HG02973 (cell line): ENCODE data around the gene VSIG2.

Experiments
- ATAC-seq: cut with Tn5 transposase; IDR thresholded peaks from one replicate; pipeline ENCODE4 v1.9.1; 2021; ENCODE audit warnings: moderate library complexity; ENCODE audit not compliant: unreplicated experiment

The VSIG2 gene

DNA sequence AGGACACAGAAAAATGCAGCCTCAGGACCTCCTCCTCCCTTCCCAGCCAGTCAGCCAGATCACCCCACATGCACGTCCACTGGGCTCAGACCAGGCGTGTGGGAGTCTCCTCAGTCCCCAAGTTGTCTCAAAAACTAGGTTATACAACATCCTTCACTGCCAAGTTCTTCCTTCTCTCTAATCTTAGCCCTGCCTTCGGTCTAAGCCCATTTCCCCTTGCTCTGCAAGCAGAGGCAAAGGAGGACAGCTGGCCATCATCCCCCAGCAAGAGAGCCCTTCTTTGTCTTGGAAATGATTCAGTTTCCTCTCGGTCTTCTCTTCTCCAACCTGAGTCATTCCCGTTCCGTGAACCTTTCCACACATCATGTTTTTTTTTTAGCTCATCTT, 26.3 kb downstream of the VSIG2 start:
- ATAC-seq: no peak

DNA sequence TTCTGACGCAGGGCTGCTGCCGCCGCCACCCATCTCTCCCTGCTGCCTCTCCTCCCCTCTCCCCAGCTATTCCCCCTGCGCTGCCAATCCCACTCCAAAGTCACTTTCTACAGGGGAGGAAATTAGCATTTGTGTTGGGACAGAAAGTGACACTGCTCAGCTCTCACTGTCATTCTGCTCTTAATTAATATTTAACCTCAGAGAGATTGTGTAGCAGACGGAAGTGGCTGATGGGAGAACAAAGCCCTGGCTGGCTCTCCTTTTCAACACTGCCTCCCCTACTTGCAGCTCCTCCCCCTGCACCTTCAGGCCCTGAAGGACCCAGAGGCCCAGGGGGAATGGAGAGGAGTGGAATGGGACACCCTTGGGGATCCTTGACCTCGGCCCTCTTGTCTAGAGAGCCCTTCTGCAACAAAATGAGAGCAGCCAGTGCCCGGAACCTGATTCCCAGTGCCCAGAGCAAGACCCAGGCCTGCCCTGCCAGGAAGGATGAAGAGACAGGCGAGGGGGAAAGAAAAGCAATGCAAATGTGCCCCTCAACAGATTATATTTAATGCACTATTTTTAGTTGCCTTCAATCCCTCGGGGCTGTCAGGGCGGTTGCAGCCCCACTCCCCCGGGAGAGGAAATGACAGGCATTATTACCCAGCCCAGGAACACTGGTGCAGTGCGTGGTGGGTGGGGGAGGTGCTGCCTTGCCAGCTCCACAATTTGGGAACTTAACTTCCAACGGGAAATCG, 26.9 kb downstream of the VSIG2 start:
- ATAC-seq: peak; percentile 86

DNA sequence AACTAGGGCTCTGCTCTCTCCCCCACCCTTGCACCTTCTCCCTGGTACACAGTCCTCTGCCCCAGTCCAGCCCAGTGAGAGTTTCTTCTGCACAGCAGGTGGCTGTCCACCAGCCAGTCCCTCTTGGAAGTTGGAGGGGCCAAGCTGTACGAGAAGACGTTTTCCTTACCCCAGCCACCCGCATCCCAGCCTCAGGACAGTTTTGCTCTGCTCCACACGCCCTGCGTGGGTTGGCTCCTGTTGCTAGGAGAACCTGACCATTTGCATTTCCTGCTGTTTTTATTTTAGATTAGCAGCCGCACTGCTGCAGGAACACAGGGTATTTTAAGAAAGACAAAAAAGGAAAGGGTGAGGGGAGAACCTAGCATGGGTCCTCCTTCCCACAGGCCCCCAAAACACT, 29.9 kb downstream of the VSIG2 start:
- no peak for ATAC-seq

DNA sequence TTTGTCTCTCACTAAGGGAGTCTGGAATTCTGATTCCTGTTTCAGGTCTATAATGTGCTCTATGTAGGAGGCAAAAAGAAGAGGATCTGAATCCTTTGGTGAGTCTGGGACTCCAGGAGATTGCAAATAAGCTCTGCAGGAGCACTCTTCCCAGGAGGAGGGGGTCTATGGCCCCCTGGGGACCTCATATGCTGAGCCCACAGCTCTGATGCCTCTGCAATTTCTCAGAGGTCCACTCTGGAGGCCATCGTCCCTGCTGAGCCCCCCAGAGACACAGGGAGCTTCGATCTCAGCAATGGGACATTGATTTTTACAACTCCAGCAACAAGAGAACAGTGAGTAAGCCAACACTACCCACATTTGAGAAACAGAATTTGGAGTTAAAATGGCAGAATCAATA, 32.5 kb downstream of the VSIG2 start:
- no peak for ATAC-seq

DNA sequence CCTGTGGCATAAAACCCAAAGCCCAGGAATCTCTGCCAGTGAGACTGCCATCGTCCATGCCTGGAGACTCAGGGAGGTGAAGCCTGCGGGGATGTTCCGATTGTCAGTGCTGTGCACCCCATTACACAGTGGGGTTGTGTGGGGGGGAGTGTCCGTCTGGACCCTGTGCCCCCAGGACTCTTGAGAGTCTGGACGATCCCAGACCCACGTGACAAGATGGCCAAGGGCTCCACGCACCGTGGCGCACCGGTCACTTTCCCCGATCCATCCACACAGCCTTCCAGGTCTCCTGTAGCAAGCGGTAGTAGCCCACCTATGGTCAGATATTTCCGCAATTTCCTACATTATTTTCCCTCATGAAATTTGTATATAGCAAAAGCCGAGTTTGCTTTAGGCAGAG, 33.3 kb downstream of the VSIG2 start:
- no peak for ATAC-seq

DNA sequence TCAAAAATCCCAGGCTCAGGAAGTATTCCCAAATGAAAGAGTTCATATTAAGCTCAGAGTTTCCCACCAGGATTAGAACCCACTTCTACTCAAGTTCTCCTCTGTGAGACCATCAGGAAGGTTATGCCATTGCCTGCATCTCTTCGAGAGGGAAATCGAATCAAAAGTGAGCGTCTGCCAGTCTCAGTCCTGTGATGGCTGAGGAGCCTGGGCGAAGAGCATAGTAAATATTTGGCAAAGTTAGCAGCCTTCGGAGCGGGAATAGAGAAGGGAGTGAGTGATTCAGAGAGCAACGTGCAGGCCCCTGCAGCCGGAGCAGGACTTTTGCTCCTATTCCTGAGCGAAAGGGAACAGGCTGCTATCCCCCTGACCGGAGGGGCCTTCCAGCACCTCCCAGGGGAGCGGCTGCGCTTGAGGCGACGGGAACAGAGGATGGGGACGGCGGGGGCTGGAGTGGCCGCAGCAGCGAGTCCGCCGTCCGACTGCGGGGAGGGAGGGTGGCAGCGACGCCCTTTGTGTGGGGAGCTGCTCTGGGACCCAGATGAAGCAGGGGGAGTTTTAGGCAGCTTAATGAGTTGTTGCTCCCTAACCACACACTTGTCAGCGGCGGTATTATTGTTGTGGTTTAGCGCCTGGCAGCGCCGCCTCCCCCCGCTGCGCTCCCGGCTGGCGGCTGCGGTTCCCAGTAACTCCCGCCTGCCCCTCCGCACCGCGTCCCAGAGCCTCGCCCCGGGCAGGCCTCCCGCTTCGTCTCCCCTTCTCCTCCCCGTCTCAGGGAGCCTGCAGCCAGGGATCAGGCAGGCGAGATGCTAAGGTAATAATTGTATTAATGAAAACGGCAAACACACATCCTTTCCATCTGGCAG, 34.0 kb downstream of the VSIG2 start:
- ATAC-seq: no peak

DNA sequence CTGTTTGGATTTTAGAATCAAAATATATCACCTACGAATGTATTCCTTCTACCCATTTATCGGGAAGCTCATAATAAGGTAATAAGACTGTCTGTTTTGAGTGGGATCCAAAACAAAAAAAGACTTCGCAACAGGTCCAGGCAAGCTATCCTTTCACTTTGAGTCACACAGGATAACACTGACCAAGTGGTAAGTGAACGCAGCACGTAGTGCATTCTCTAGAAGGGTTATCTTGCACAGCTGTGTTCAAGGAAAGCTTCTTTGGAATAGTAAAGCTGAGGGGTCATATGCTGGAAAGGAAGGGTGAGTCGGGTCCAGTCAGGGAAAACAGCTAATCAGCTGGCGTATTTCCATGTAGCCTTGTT, 34.7 kb downstream of the VSIG2 start:
- ATAC-seq: no peak

DNA sequence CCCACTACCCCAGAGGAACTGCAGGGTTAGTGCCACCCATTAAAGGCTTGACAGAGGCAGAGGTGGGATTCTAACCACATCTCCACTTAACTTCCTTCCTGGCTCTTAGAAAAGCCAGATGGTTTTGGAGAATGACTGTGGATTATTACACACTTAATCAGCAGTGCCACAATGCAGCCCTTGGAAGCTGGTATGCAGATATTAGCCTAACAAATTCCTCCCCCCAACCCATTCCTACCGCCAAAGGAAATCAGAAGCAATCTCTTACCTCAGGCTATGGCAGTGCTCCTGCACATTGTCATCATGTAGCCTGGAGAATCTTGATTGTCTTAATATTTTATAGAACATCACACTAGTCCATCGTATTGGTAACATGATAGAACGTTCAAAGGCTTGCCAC, 35.5 kb downstream of the VSIG2 start:
- no peak for ATAC-seq

DNA sequence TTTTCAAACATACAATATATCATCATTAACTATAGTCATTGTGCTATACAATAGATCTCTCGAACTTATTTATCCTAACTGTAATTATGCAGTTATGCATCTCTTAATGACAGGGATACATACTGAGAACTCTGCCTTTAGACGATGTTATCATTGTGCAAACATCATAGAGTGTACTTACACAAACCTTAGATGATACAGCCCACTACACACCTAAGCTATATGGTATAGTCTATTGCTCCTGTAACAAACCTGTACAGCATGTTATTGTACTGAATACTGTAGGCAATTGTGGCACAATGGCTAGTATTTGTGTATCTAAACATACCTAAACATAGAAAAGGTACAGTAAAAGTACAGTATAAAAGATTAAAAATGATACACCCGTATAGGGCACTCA, 39.7 kb downstream of the VSIG2 start:
- no peak for ATAC-seq

DNA sequence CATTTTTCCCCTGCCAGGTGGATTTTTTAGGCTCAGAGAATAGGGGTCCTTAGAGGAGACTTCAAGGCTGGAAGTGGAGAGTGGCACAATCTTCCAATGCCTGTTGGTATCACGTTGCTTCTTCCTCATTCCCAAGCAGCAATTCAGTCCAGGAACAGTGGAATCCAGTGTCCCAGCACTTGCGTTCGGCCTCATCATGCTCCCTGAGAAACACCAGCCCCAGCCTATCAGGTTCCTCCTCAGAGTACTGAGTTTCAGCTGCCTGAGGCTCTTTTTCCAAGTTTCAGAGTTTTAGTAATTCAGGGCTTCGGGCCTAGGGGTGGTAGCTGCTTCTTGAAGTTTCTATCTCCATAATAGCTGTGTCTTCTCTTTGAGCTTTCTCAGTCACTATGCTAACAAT, 44.2 kb downstream of the VSIG2 start:
- no peak for ATAC-seq

DNA sequence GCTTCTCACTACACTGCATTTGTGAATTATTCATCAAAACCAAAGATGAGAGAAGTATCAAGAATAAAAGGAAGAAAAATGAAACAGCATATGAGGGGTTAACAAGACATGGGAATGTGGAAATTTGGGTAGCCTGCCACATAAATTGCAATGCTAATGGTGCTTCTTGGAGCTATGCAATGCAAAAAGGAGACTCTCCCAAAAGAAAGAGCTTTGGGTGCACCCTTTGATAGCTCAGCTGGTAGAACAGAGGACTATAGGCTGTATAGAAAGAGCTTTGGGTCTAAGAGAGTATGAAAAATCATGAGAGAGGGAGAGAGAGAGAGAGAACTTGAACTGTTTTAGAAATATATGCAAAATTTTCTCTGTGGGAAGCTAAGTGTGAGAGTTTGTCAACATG, 52.0 kb downstream of the VSIG2 start:
- ATAC-seq: no peak

DNA sequence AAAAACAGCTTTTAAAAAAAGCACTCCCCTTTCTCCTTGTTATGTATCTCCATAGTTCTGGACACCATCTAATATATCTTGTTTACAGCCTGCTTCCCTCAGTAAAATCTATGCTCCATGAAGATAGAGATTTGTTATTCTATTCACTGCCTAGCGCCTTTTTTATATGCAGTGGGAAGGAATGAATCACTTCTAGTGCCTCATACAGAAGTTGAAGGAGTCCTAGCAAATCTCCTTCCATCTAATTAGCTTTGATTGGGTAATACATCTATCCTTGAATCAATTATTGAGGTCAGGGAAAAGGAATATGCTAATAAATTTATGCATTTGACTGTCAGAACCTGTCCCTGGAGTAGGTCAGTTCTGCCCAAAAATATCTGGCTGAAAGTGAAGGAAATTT, 52.5 kb downstream of the VSIG2 start:
- ATAC-seq: no peak
